NCI-H2171 (cell line): ENCODE measurements around the gene F2RL3.

Experiments
- DNase-seq: peaks from one replicate; lab custom pipeline; 2025; lab: John Stamatoyannopoulos, UW

F2RL3 gene

DNA sequence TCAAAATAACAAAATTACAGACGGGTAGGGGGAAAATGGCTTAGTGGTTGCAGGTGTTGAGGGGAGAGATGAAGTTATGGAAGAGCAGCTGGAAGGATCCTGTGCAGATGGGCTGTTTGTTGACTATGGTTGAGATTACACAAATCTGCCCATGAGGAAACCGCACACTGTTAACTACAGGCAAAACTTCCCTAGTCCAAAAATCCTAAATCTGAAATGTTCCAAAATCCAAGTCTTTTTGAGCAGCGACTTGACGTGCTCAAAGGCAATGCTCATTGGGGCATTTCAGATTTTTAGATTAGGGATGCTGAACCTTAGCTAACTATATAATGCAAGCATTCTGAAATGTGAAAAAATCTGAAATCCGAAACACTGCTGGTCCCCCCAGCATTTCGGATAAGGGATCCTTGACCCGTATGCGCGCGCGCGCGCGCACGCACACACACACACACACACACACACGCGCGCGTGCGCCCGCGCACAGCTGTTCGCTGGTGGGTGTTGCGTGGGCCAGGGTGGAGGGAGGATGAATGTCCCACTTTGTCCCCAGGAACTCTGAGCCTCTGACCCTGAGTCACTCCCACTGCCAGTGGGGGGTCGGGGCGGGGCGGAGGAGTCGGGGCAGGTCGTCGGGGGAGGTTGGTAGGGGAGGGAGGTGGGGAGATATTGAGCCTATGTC, 6.8 kb downstream of the F2RL3 start:
- DNase-seq: peak; percentile 18

DNA sequence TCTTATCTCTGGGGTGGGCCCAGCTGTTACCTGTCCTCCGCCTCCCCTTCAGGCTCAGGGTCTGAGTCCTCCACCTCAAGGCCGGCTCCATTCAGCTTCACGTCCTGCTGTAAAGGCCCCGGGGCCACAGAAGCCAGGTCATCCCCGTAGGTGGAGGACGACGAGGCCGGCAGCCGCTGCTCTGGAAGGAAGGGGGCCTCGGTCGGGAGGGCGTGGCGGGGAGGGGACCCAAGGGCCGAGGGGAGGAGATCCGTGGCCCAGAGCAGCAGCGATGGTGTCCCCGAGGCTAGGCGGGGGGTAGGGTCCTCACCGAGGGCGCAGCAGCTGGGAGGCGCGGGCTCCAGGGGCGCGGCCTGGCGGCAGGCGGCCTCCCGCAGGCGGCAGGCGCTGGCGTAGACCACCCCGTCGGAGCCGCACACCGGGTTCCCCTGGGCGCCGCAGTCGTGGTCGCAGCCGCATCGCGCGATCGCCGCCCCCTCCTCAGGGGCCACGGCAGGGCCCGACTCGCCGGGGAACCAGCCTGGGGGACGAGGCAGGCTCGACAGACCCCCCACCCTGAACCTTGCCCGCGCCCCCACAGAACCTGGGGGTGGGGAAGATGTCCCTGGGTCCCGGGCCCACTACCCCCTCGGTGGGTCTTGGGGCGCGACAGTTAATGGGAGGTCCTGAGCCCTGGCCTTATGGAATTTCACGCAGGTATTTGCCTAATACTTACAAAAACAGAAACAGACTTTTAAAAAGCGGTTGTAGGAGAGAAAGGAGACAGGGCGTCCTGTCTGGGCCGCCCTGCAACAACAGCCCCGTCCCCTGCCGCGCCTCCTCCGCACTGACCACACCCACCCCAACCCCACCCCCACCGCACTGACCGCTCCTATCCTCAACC, 7.6 kb downstream of the F2RL3 start:
- no peak for DNase-seq

DNA sequence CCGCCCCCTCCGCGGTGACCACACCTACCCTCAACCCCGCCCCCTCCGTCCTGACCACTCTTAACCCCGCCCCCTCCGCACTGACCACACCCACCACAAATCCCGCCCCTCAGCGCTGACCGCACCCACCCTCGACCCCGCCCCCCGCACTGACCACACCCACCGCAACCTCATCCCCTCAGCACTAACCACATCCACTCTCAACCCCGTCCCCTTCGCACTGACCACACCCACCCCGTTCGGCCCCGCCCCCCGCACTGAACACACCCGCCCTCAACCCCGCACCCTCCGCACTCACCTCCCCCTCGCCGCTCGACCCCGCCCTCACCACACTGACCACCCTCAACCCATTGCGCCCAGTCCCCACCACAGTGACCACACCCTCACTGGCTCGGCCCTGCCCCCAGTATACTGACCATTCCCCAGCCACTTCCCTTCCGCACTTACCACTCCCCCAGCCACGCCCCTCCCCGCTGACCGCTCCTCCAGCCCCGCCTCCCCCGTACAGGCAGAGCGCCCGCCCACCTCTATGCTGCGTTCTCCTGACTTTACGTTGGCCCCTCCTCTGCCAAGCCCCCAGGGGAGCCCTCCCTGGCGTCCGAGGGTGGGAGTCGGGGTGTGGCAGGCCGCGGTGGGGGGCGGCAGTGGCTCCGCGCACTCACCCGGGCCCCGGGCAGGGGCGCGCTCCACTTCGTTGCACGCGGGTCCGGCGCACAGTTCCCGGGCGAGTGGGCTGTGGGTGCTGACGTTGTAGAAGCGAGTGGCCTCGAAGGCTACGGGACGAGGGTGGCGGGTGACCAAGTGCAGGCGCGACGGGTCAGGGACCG, 8.4 kb downstream of the F2RL3 start:
- DNase-seq: peak; percentile 17

DNA sequence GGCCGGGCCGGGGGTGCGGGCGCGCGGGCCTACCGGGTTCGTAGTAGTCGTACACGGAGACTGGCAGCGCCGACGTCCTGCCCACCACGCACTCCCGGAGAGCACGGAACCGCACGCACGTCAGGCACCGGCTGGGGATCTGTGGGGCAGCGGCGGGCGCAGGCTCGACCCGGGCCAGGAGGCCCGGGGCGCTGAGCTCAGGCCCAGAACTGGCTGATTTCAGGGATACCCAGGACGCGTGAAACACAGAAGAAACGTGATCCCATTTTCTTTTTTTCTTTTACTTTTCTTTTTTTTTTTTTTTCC, 9.0 kb downstream of the F2RL3 start:
- DNase-seq: no peak

GRCh38 chr19:16898361-16899015, 9.7 kb downstream of the F2RL3 start:
- DNase-seq: no peak

GRCh38 chr19:16899566-16900075, 10.8 kb downstream of the F2RL3 start:
- no peak for DNase-seq

DNA sequence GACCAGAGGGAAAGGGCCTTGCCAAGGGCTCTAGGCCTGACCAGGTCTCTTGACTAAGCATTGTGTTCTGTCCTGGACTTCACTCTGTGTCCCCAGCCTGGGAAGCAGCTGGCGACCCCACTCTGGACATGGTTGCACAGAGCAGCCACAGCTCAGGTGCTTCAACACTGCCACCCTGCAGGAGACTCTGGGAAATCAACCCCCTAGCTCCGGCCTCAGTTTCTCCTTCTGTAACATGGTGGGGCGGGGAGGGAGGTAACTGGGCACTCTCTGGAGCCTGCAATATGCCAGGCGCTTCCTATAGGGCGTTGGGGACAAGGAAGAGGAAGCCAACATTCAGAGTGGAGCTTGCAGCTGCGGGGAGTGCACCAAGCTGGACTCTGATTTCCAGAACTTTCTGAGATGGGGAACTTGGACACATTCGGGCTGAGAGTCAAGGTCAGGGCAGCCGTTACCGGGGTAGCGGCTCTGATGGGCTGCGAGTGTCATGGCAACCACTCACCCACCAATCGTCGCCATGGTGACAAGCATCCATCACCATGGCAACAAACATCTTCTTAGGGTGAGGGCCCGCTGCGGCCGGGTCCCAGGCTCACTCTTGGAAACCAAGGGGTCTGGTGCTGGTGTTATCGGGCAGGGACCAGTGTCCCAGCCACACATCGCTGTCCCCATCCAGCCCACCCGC, 12.8 kb downstream of the F2RL3 start:
- DNase-seq: no peak

GRCh38 chr19:16902545-16902944, 13.7 kb downstream of the F2RL3 start:
- no peak for DNase-seq

DNA sequence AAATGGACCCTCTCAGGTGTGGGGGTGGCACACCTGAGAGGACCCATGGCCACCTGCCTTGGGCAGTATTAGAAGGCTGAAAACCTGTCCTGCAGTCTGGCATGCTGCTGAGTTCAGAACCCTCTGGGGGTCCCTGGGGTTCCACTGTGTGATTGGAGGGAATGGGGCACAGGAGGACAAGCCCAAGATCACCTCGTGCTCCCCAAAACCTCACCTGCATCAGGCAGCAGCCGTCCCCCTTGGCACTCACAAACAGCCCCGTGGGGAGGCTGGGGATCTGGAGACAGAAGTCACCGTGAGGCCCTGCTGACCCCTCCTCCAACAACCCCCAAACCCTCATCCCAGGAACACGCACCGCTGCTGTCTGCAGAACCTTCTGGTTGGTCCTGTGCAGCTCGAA, 14.5 kb downstream of the F2RL3 start:
- DNase-seq: no peak

DNA sequence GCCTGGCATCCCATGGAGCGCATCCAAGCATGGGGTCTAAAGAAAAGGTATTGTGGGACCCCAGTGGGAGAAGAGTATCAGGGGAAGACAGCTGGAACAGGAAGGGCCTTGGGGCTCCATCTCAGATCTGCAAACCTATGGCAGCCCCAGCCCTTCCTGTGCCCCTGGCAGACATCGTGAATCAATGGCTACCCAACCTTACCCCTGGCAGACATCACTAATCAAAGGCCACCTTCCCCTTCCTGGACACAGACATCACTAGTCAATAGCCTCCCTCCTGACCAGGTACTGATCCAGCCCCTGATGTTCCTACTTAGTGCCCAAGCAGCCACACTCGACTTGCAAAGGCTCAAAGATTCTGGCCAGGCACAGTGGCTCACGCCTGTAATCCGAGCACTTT, 15.8 kb downstream of the F2RL3 start:
- DNase-seq: no peak

GRCh38 chr19:16908759-16909158, 20.0 kb downstream of the F2RL3 start:
- no peak for DNase-seq

- no peak for DNase-seq
These were observed 22.2 kb downstream of the F2RL3 start for GRCh38 chr19:16911046-16911445.

DNA sequence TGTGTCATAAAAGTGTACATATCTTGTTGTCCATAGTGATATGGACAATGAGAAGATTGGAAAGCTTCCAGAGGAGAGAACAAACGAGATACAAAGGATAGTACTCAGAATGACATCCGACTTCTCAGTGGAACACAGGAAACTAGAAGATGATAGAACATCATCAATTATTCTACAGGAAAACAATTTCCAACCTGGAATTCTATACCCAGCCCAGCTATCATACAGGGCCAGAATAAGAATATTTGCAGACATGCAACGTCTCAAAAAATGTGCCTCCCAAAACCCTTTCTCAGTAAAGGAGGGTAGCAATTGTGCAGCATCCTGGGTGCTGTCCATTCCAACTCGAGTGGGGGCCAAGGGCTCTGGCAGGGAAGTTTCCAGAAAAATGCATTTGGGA, 24.0 kb downstream of the F2RL3 start:
- no peak for DNase-seq

DNA sequence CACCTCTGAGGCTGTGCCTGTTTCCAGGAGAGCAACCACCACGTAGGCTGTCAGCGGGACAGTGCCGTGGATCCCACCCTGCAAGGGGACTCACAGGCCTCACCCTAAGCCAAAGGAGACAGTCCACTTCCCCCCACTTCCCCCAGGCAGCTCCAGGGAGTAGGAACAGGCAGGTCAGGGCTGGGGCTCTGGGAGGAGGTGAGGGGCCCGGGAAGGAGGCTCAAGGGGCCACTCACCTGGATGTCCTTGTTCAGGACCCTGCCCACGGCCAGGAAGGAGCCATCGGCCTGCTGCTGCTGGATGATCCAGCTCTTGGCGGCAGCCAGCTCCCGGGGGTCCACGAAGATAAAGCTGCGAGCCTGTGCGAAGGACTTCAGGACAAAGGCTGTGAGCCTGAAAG, 25.6 kb downstream of the F2RL3 start:
- no peak for DNase-seq

GRCh38 chr19:16915135-16915534, 26.3 kb downstream of the F2RL3 start:
- DNase-seq: no peak

DNA sequence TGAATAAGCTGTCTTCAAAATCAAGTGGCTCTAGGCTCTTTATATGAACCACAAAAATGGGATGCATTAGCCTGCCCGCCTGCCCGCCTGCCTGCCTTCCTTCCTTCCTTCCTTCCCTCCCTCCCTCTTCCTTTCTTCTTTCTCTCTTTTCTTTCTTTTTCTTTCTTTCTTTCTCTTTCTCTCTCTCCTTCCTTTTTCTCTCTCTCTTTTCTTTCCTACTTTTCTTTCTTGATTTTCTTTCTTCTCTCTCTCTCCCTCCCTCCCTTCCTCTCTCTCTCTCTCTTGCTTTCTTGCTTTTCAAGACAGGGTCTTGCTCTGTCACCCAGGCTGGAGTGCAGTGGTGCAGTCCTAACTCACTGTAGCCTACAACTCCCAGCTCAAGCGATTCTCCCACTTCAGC, 26.9 kb downstream of the F2RL3 start:
- no peak for DNase-seq

DNA sequence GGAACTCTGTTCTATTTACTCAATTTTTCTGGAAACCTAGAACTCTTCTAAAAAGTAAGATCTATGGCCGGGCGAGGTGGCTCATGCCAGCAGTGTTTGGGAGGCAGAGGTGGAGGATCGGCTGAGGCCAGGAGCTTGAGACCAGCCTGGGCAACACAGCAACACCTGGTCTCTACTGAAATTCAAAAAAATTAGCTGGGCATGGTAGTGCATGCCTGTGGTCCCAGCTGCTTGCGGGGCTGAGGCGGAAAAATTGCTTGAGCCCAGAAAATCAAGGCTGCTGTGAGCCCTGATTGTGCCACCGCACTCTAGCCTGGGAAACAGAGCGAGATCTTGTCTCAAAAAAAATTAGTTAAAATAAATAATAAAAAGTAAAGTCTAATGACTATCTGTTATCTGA, 28.6 kb downstream of the F2RL3 start:
- no peak for DNase-seq

- no peak for DNase-seq
These were observed 30.7 kb downstream of the F2RL3 start for GRCh38 chr19:16919496-16919895.

DNA sequence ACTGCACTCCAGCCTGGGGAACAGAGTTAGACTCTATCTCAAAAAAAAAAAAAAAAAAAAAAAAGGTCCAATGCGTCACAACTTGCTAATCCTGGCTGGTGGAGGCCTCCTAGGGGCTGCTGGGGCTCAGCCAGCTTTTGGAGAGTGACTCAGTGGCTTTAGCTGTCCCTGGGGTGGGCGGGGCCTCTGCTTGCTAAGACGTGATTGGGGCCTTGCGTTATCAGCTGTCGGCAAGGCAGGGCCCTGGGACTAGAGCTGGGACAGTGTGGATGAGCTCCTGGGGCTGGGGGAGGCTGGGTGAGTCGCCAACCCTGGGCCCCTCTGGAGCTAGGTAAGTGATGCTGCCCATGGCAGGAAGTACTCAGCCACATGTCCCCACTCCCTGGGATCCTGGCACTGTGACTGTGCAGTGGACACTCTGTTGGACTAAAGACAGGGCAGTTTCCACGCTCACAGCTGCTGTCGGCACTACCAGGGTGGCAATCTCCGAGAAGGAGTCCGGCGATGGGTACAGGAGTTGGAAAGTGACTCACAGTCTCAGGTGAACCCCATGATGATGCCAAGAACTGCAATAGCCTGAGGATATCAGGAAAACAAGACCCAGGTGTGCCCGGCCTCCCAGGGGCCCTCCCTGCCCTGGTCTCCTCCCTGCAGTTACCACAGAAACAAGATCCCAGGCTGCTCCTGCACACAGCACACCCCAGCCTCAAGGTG, 32.2 kb downstream of the F2RL3 start:
- no peak for DNase-seq

DNA sequence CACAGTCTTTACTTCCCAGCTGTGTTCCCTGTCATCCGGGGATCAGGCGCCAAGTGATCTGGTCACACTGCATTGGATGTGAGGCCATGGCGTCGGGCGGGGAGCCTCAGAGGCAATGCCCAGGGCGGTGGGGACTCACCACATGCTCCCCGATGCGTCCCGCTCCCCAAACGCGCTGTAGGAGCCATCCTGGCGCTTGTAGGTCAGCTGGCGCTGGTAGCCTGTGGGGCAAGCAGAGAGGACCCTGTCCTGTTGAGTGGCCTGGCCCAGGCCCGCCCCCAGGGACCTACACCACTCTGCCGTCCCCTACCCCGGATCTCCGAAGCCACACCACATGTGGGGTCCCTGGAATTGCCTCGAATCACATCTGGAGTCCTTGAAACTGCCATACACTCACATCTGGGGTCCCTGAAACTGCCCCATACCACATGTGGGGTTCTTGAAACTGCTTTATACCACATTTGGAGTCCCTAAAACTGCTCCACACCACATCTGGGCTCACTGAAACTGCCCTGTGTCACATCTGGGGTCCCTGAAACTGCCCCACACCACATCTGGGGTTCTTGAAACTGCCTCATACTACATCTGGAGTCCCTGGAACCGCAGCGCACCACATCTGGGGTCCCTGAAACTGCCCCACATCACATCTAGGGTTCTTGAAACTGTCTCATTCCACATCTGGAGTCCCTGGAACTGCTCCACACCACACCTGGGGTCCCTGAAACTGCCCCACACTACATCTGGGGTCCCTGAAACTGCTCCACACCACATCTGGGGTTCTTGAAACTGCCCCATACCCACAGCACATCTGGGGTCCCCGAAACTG, 33.2 kb downstream of the F2RL3 start:
- DNase-seq: no peak
